Testis (tissue), 2 donors: ENCODE results near the gene SLC25A30.

Experiments used
- CTCF ChIP-seq, 3 experiments: fragments of 450-650 bp in 2 of 3; fragments of 200-600 bp in 1 of 3; sonication (generic) in 1 of 3; IDR thresholded peaks; one replicate each; pipeline ENCODE4 v1.5.1; 2016 to 2019; ENCODE audit warnings: antibody characterized with exemption in 3 of 3, mild to moderate bottlenecking in 2 of 3, moderate library complexity in 1 of 3
- POLR2A ChIP-seq: fragments of 450-650 bp; IDR thresholded peaks from one replicate; pipeline ENCODE4 v1.6.1; 2017; ENCODE audit warnings: antibody characterized with exemption, mild to moderate bottlenecking, moderate library complexity

DNA sequence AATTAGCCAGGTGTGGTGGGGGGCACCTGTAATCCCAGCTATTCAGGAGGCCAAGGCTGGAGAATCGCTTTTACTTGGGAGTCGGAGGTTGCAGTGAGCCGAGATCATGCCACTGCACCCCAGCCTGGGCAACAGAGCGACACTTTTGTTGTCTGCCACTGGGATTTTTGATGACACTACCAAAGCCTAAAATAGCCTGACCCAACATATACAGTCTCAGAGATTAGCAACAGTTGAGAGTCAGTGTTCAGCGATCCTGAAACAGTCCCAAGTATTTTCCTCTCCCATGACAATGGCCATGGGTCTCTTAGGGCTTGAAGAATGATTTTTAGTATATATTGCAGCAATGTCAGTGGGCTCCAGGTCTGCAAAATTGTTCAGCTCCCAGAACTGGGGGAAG is 32.9 kb downstream of the SLC25A30 start:
- TF ChIP-seq POLR2A, result no peak
- TF ChIP-seq CTCF (IDR thresholded peaks at IDR 0.05), result no peak
